ENCODE measurements around the gene OCRL. TPM values are rescaled to one million over a fixed set of nuclear protein-coding genes. Genes with fewer than 3 reads are reported as not detected.
"Not testable (repeated sequence)": the region's sequence is repeated elsewhere in the genome, so short reads cannot be mapped to it uniquely, and the experiment has no call there.

Gene OCRL
- total and polyA plus RNA-seq, 2 experiments from 2014 or later = 3.9 to 16.5 TPM

DNA sequence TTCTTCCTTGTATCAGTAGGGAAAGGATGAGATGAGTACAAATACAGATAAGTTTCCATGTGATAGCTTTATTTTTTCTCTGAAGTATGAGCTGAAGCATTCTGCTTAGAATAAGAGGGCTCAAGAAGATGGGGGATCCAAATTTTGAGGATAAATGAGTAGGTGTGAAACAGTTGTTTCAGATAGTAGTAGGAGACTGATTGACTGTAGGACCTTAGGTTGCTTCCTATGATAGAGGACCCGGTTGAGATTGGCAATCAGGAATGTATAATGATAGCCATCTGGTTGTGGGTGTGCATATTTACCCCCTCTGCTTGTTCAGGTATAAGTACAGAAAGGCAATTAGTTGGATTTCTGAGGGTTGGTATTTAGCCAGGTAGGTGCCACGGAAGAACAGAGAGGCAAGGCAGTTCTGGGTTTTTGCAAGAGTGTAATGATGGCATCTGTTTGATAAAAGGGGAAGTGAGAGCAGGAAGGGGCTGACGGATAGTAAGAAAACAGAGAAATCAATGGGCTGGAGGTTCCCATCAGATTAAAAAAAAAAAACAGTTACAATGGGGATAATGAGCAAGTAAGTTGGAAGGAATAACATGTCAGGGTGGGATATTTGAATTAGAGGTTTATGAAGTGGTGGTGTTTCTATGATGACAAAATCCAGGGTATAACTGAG is 13.7 kb downstream of the OCRL start:
- H3K4me1 Mint-ChIP-seq = no peaks in the 10 kb centered on the region
- no peaks in the 10 kb centered on the region for H4K20me1 ChIP-seq (replicated peaks; ENCODE audit: insufficient read depth)
- no peak overlapping the region for H3K4me3 Mint-ChIP-seq
- H2AFZ ChIP-seq = no peak overlapping the region
- no peak overlapping the region for H3K4me3 ChIP-seq
- ATAC-seq (no peak), DNase-seq (ENCODE audit: low spot score) (no peak)
- H3K4me2 ChIP-seq = no peak overlapping the region
- H3K9me3 Mint-ChIP-seq = no peaks in the 10 kb centered on the region
- no peaks in the 10 kb centered on the region for H3K79me2 ChIP-seq (replicated peaks; ENCODE audit: insufficient read depth)
- H3K4me1 ChIP-seq (ENCODE audit: insufficient read depth) = no peaks in the 10 kb centered on the region
- no peaks in the 10 kb centered on the region for H3K9me2 ChIP-seq (ENCODE audit: insufficient read depth)
- no peaks in the 10 kb centered on the region for H3K27me3 ChIP-seq (ENCODE audit: insufficient read depth)
- no peaks in the 10 kb centered on the region for H3F3A ChIP-seq (replicated peaks; ENCODE audit: low read depth)
- H3K27ac ChIP-seq (ENCODE audit: low read depth) = no peak overlapping the region
- TF ChIP-seq ZNF462 (CRISPR knock-in tag; IDR thresholded peaks at IDR 0.05) = no peak
- no peak for TF ChIP-seq EZH2phosphoT487 (IDR thresholded peaks at IDR 0.05; ENCODE audit: unreplicated experiment)
- no peak for TF ChIP-seq STAT1 (IDR thresholded peaks at IDR 0.05; ENCODE audit: unreplicated experiment)
- H3K27me3 Mint-ChIP-seq (ENCODE audit: insufficient read depth, low read depth, poor library complexity) = no peaks in the 10 kb centered on the region
- H3K36me3 ChIP-seq (ENCODE audit: insufficient read depth) = no peaks in the 10 kb centered on the region; the same call in 1 of the 2 replicates
- no peak overlapping the region for H3K27ac Mint-ChIP-seq
- H3K36me3 Mint-ChIP-seq (ENCODE audit: low read depth) = peaks cover 23% of the 10 kb centered on the region

DNA sequence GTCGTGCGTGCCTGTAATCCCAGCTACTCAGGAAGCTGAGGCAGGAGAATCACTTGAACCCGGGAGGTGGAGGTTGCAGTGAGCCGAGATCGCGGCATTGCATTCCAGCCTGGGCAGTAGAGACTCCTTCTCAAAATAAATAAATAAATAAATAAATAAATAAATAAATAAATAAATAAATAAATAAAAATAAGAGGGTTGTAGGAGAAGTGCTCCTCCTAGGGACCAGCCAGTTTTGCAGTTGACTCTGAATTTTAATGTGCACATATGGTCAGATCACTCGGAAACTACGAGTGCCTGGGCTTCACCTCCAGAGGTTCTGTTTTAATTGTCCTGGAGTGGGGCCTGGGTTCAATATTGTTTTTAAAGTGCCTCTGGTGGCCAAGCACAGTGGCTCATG is 14.8 kb downstream of the OCRL start:
- H3K4me1 Mint-ChIP-seq; H3K27me3 ChIP-seq (ENCODE audit: insufficient read depth); H3K79me2 ChIP-seq (replicated peaks; ENCODE audit: insufficient read depth); H3K27ac ChIP-seq (ENCODE audit: low read depth); H3K4me3 Mint-ChIP-seq; DNase-seq (ENCODE audit: low spot score); H3F3A ChIP-seq (replicated peaks; ENCODE audit: low read depth); ATAC-seq; H3K9me2 ChIP-seq (ENCODE audit: insufficient read depth); H3K4me1 ChIP-seq (ENCODE audit: insufficient read depth); H4K20me1 ChIP-seq (replicated peaks; ENCODE audit: insufficient read depth); H3K9me3 Mint-ChIP-seq; H3K4me2 ChIP-seq; H3K36me3 ChIP-seq (ENCODE audit: insufficient read depth); H3K27ac Mint-ChIP-seq; H3K27me3 Mint-ChIP-seq (ENCODE audit: insufficient read depth, low read depth, poor library complexity); H3K4me3 ChIP-seq; H2AFZ ChIP-seq: not testable (repeated sequence)
- H3K36me3 Mint-ChIP-seq (ENCODE audit: low read depth) = peaks cover 27% of the 10 kb centered on the region
